ENCODE results near the gene INPP5D.

The INPP5D gene

GRCh38 chr2:233161730-233162129 is 101.6 kb downstream of the INPP5D start:
- no peak overlapping the region for H3K4me3 ChIP-seq (replicated peaks; ENCODE audit: low read depth, low read length)
- DNase-seq (ENCODE audit: low read depth): no peak
- TF ChIP-seq CTCF (IDR thresholded peaks at IDR 0.05; ENCODE audit: low read length, missing control alignments): no peak

- TF ChIP-seq CTCF (IDR thresholded peaks at IDR 0.05; ENCODE audit: low read length, missing control alignments): no peak
- H3K4me3 ChIP-seq (replicated peaks; ENCODE audit: low read depth, low read length): no peak overlapping the region
- no peak for DNase-seq (ENCODE audit: low read depth)
Measured at GRCh38 chr2:233162770-233163169, 102.6 kb downstream of the INPP5D start.

- H3K4me3 ChIP-seq (replicated peaks; ENCODE audit: low read depth, low read length): no peak overlapping the region
- DNase-seq (ENCODE audit: low read depth): no peak
- no peak for TF ChIP-seq CTCF (IDR thresholded peaks at IDR 0.05; ENCODE audit: low read length, missing control alignments)
Measured at GRCh38 chr2:233163486-233164103, 103.5 kb downstream of the INPP5D start.

- H3K4me3 ChIP-seq (replicated peaks; ENCODE audit: low read depth, low read length): no peak overlapping the region
- no peak for DNase-seq (ENCODE audit: low read depth)
- no peak for TF ChIP-seq CTCF (IDR thresholded peaks at IDR 0.05; ENCODE audit: low read length, missing control alignments)
Measured at GRCh38 chr2:233164128-233164635, 104.0 kb downstream of the INPP5D start.

- no peak overlapping the region for H3K4me3 ChIP-seq (replicated peaks; ENCODE audit: low read depth, low read length)
- no peak for TF ChIP-seq CTCF (IDR thresholded peaks at IDR 0.05; ENCODE audit: low read length, missing control alignments)
- DNase-seq (ENCODE audit: low read depth): no peak
Measured at GRCh38 chr2:233164967-233165366, 104.8 kb downstream of the INPP5D start.

GRCh38 chr2:233165543-233165894 is 105.4 kb downstream of the INPP5D start:
- DNase-seq (ENCODE audit: low read depth): no peak
- TF ChIP-seq CTCF (IDR thresholded peaks at IDR 0.05; ENCODE audit: low read length, missing control alignments): no peak
- no peak overlapping the region for H3K4me3 ChIP-seq (replicated peaks; ENCODE audit: low read depth, low read length)
